Amygdala (tissue), 56 donors: ENCODE data around the gene VIPR2.
"Not testable (repeated sequence)": the region's sequence is repeated elsewhere in the genome, so short reads cannot be mapped to it uniquely, and the experiment has no call there.

Experiments used
- DNase-seq, 56 donors: peaks; one replicate each; lab custom pipeline; 2025; lab: John Stamatoyannopoulos, UW

Gene VIPR2

DNA sequence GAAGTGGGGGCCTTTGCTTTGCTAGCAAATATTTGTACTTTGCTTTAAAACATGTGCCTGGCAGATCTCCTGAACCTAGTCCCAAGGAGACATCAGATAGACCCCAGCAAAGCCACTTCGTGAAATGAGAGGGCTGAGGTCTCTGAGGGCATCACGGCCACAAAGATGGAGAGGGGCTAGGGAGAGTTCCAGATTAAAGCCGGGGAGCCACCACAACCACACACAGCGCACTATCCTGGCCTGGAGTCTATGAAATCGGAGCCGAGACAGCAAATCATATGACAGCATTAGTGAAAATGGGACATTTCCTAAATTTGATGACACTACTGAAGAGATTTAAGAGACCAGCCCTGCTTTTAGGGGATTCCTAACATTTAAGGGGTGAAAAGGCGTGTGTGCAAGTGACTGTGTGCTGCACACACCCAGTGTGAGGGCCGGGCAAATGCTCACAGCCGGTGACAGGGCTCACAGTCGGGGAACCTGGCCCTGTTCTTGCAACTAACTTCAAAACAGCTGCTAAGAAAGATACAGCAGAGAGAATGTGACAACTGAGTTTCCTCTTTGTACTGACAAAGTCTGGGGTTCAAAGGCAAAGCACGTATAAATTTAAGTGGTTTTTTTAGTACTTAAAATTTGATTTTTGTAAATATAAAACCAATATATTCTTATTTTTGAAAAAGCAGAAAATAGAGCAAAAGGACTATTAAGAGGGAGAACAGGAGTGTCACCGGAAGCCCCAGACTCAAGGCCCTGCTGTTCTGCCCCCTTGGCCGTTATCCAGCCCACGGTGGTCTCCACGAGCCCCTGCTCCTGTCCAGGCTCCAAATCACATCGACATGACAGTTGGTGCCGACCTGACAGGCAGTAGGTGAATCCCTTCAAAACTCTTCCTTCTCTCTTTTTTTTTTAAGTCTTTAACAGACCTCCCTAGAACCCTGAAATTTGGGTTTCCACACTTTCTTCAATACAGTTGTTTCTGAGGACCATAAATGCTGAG, 49.5 kb downstream of the VIPR2 start:
- no peak for DNase-seq

DNA sequence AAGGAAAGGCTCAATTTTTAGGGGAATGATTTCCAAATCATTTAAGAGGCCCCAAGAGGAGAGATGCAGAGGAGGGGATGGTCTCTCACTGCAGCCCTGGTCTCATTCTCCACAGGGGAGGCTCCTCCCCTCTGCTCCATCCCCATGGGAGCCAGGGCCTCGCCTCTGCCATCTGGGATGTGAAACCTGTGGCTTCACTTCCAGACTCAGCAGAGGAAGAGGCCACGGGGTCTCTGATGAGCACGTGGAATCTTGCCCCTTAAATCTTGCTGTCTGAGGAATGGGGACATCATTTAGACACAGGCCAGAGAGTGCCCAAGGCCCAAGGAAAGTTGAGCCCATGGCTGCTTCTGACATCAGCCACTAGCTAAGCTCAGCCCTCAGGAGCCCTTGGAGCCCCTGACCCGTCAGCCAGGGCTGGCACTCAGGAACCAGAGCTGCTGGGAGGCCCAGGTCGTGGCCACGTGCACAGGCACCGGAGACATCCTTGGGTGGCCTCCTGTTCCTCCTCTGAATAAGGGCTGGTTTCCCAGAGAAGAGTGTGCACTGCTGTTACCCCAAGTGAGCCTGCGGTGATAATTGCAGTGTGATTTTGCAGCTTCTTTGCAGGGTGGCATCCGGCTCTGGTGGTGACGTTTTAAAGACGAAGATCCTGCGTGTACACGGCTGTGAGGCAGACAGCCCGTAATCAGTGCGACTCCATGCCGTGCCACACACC, 50.5 kb downstream of the VIPR2 start:
- DNase-seq: no peak

GRCh38 chr7:159093351-159093971, 51.2 kb downstream of the VIPR2 start:
- no peak for DNase-seq

- no peak for DNase-seq
Measured at GRCh38 chr7:159092701-159093121, 52.0 kb downstream of the VIPR2 start.

DNA sequence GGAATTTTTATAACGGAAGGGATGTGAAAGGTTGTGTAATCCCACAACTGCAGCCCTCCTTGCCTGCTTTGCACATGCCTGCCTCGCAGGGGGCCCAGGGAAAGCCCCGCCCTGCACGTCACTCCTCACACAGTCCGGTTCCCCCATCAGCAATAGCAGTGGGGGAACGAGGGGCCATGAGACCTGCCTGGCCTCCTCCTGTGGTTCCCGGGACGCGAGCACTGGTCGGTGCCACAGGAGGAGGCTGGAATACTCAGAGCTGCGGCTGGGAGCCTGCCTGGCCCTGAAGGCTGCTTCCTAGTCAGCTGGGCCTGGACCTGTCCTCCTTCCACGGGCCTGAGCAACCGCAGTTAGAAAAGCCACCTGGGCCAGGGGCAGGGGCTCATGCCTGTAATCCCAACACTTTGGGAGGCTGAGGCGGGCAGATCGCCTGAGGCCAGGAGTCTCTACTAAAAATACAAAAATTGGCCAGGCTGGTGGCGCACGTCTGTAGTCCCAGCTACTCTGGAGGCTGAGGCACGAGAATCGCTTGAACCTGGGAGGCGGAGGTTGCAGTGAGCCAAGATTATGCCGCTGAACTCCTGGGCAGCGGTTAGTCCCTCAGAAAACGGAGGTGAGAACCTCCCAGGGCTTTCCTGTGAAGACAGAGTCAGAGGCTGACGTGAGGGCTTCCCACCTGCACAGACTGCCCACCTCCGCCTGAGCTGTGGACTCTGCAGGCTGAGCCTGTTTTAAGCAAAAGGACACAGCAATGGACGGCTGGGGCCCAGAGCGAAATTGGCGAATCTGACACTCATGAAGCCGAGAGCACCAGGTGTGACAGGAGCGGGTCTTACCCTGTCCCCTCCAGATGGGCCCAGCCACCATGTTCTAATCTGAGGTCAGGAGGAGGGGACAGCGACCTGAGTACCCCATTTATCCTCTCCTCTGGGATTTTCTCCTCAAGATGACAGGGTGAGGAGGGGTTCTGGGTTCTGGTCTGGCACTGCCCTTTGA, 52.9 kb downstream of the VIPR2 start:
- DNase-seq: no peak

DNA sequence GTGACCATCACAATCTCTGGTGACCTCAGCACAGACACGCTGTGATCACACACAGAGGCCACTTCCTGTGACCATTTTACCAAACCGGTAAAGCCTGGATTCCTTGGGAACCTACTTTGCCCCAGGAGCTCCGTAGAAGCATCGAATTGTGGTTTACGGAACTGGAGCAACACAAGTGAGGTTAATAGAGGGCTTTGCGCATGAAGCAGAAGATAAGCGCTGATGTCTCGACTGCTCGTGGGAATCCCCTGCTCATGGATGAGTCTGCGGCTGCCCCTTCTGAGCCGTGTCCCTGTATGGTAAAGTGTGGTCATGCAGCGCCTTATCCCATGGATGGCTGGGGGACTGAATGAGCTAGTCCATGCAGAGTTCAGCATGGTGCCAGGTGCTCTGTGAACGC, 53.6 kb downstream of the VIPR2 start:
- no peak for DNase-seq

- DNase-seq: no peak
Measured at GRCh38 chr7:159088016-159088865, 56.4 kb downstream of the VIPR2 start.

GRCh38 chr7:159086301-159086925, 58.3 kb downstream of the VIPR2 start:
- DNase-seq: no peak

- no peak for DNase-seq
Measured at GRCh38 chr7:159084069-159084801, 60.4 kb downstream of the VIPR2 start.

DNA sequence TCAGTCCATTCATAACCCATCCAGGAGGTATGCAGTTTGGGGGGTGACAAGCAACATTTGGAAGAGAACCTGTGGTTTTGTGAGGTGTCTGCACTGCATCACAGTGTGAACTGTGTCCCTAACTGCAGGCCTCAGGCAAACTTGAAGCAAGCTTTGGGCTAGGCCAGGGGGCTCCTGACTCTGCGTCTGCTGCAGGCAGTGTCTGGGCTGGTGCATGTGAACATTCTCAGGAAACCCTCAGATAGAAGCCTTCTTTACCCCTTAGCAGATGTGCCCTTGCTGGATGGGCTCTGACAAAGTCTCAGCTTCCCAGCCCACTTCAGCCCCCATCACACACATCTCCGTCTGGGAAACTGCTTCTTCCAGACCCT, 61.0 kb downstream of the VIPR2 start:
- DNase-seq: no peak

DNA sequence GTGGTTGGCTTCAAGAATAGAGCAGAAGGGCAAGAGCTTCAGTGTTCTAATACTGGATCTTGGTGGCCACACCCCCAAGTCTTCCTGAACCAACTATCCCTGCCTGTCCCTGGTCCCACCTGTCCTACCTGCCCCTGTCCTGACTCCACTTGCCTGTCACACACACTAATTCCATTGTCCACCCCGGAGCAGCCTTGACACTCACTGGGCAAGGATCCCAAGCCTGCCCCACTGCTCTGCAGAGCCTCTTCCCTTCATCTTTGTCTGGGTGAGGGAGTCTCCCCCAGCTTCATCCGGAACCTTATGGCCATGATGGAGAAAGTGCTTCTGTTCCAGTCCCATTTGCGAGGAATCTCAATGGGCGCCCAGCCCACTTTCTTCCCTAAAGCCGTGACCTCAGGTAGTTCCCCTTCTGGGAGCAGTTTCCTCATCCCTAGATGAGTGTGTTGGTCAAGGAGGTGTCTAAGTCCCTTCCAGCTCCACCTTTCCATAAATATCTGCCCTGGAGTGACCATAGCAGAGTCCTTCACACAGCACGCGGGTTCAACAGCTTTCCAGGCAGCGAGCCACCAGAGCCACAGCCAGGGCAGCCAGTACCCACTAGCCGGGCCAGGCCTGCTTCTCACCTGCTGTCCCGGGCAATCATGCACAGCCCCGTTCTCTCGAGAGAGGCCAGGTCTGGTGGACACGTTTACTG, 61.5 kb downstream of the VIPR2 start:
- DNase-seq: no peak

- DNase-seq: not testable (repeated sequence)
Measured at GRCh38 chr7:159082075-159082474, 62.6 kb downstream of the VIPR2 start.

GRCh38 chr7:159078911-159079270, 65.8 kb downstream of the VIPR2 start:
- DNase-seq: no peak

GRCh38 chr7:159078193-159078910, 66.3 kb downstream of the VIPR2 start:
- no peak for DNase-seq

DNA sequence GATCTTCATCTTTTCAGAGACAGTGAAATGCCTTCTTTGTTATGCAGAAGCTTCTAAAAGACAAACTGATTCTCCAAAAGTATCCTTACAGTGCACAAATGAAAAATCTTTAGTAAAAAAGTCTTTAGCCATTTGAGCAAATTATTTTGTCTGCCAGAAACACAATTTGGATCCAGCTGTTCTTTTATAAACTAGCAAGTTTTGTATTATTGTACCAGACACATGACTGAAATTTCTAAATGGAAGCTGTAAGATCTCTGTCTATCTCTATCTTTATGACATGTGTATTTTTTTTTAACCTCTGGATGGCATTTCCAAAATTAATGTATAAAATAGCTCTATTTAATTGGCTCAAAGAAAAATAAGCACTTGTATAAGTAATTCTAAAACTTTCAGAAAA, 68.3 kb downstream of the VIPR2 start:
- no peak for DNase-seq

DNA sequence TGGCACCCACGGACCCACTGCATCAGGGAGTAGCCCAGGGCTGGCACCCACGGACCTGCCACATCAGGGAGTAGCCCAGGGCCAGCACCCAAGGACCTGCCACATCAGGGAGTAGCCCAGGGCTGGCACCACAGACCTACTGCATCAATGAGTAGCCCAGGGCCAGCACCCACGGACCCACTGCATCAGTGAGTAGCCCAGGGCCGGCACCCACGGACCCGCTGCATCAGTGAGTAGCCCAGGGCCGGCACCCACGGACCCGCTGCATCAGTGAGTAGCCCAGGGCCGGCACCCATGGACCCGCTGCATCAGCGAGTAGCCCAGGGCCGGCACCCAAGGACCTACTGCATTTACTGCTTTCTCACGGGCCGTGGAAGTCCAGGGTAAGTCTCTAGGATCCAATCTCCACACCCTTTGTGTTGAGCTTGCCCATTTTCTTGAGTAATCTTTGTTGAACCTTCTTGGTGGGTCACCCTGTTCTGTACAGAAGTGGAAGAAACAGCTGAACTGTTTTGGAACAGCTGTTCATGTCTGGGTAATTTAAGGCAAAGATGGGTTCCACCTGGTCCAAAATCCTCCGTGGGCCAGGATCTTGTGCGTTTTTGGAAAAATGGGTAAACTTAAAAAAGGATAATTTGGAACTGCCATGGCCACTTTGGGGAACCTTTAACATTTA, 69.0 kb downstream of the VIPR2 start:
- DNase-seq: no peak
